HUES64 (cell line): ENCODE measurements around the gene CTXND2. TPM values are rescaled to one million over a fixed set of nuclear protein-coding genes. Genes with fewer than 3 reads are reported as not detected.
"Not testable (repeated sequence)": the region's sequence is repeated elsewhere in the genome, so short reads cannot be mapped to it uniquely, and the experiment has no call there.

Source experiments
- H3K27ac ChIP-seq: 2 replicates; pipeline ENCODE4 v1.7.0; 2013; ENCODE audit warnings: low read depth, low read length, inconsistent platforms
- H3K27me3 ChIP-seq: 2 replicates; pipeline ENCODE4 v1.6.1; 2013; ENCODE audit warnings: mild to moderate bottlenecking, low read length; ENCODE audit not compliant: insufficient read depth
- H3K36me3 ChIP-seq: 2 replicates; pipeline ENCODE4 v1.6.1; 2013; ENCODE audit warnings: mild to moderate bottlenecking, low read length; ENCODE audit not compliant: insufficient read depth
- H3K4me1 ChIP-seq: 2 replicates; pipeline ENCODE4 v1.6.1; 2013; ENCODE audit warnings: mild to moderate bottlenecking, low read length, moderate library complexity; ENCODE audit not compliant: insufficient read depth
- H3K4me3 ChIP-seq: 2 replicates; pipeline ENCODE4 v1.5.1; 2013; ENCODE audit warnings: mild to moderate bottlenecking, low read length, moderate library complexity
- H3K9ac ChIP-seq: 2 replicates; pipeline ENCODE4 v1.6.1; 2013; ENCODE audit warnings: mild to moderate bottlenecking, low read depth, low read length
- H3K9me3 ChIP-seq: 2 replicates; pipeline ENCODE4 v1.6.1; 2013; ENCODE audit warnings: low read depth, low read length; ENCODE audit not compliant: insufficient read depth
- WGBS: fragments of 150-250, 120-280 bp; methylation state at CpG from one replicate; pipeline ENCODE4 v1.1.7; 2013; ENCODE audit warnings: missing lambda C conversion rate; 5-methylcytosine and 5-hydroxymethylcytosine counted together
- polyA plus RNA-seq, 2 experiments: library from polyadenylated mRNA; stranded (reverse); fragments of 50-300 nt; gene quantifications; one replicate each; pipeline ENCODE4 v1.2.3, GENCODE V29; 2013

CTXND2 gene
- not detected for polyA plus RNA-seq (2013, experiment 1 of 2)
- polyA plus RNA-seq (2013, experiment 2 of 2), result not detected

GRCh38 chr1:150887018-150887417 is at the start of gene CTXND2:
CTXND2 (plus strand) TSS chr1:150887136; CDS start chr1:150912315, 25,179 bp downstream.
- no peaks in the 10 kb centered on the region for H3K36me3 ChIP-seq
- WGBS, result 75% methylated on average over 2 of the region's 3 CpGs
- no peaks in the 10 kb centered on the region for H3K4me1 ChIP-seq
- no peaks in the 10 kb centered on the region for H3K27me3 ChIP-seq
- no peak within 1 kb of the TSS for H3K9ac ChIP-seq
- no peaks in the 10 kb centered on the region for H3K9me3 ChIP-seq
- no peak within 1 kb of the TSS for H3K27ac ChIP-seq
- H3K4me3 ChIP-seq, result no peak within 1 kb of the TSS

GRCh38 chr1:150840850-150841249 is 46.1 kb upstream of the CTXND2 start:
- H3K36me3 ChIP-seq, result peaks cover 36% of the 10 kb centered on the region

GRCh38 chr1:150841626-150842025 is 45.3 kb upstream of the CTXND2 start:
- H3K4me1 ChIP-seq, result no peaks in the 10 kb centered on the region
- WGBS, result 94% methylated on average over 3 of the region's 3 CpGs
- H3K27me3 ChIP-seq, result no peaks in the 10 kb centered on the region
- H3K9ac ChIP-seq, result no peak overlapping the region
- H3K4me3 ChIP-seq, result no peak overlapping the region
- no peak overlapping the region for H3K27ac ChIP-seq
- no peaks in the 10 kb centered on the region for H3K9me3 ChIP-seq
- H3K36me3 ChIP-seq, result peaks cover 35% of the 10 kb centered on the region

More at GRCh38 chr1:150840850-150841249, 46.1 kb upstream of the CTXND2 start:
- not testable (repeated sequence) for H3K4me3 ChIP-seq, H3K4me1 ChIP-seq, H3K9ac ChIP-seq, H3K9me3 ChIP-seq, H3K27ac ChIP-seq, H3K27me3 ChIP-seq
- 96% methylated on average over 11 of the region's 11 CpGs for WGBS

GRCh38 chr1:150842343-150842742 is 44.6 kb upstream of the CTXND2 start:
- Histone ChIP-seq H3K27me3 (no peaks in the 10 kb centered on the region), H3K9ac (no peak overlapping the region), H3K9me3 (no peaks in the 10 kb centered on the region), H3K36me3 (peaks cover 30% of the 10 kb centered on the region), H3K4me3 (no peak overlapping the region), H3K27ac (no peak overlapping the region), H3K4me1 (no peaks in the 10 kb centered on the region)
- no CpG with 5 or more reads among the region's 2 CpGs for WGBS

GRCh38 chr1:150842964-150843363 is 44.0 kb upstream of the CTXND2 start:
- Histone ChIP-seq H3K27me3 (no peaks in the 10 kb centered on the region), H3K9me3 (no peaks in the 10 kb centered on the region), H3K36me3 (peaks cover 32% of the 10 kb centered on the region), H3K9ac (no peak overlapping the region), H3K27ac (no peak overlapping the region), H3K4me3 (no peak overlapping the region), H3K4me1 (no peaks in the 10 kb centered on the region)
- no CpG with 5 or more reads among the region's 2 CpGs for WGBS

GRCh38 chr1:150843474-150843873 is 43.5 kb upstream of the CTXND2 start:
- WGBS, result 96% methylated on average over 2 of the region's 2 CpGs

GRCh38 chr1:150846473-150847146 is 40.3 kb upstream of the CTXND2 start:
- Histone ChIP-seq H3K4me3 (no peak overlapping the region), H3K9me3 (no peaks in the 10 kb centered on the region), H3K36me3 (peaks cover 14% of the 10 kb centered on the region), H3K9ac (no peak overlapping the region), H3K27me3 (no peaks in the 10 kb centered on the region), H3K27ac (no peak overlapping the region), H3K4me1 (no peaks in the 10 kb centered on the region)
- 100% methylated on average over 4 of the region's 4 CpGs for WGBS

More at GRCh38 chr1:150843474-150843873, 43.5 kb upstream of the CTXND2 start:
- Histone ChIP-seq H3K4me3 (no peak overlapping the region), H3K36me3 (peaks cover 29% of the 10 kb centered on the region), H3K27ac (no peak overlapping the region), H3K27me3 (no peaks in the 10 kb centered on the region), H3K9me3 (no peaks in the 10 kb centered on the region), H3K9ac (no peak overlapping the region), H3K4me1 (no peaks in the 10 kb centered on the region)

GRCh38 chr1:150850801-150851362 is 36.1 kb upstream of the CTXND2 start:
- not testable (repeated sequence) for H3K27me3 ChIP-seq, H3K4me3 ChIP-seq, H3K27ac ChIP-seq, H3K4me1 ChIP-seq, H3K9ac ChIP-seq
- Histone ChIP-seq H3K9me3 (peaks cover 22% of the 10 kb centered on the region), H3K36me3 (peaks cover 42% of the 10 kb centered on the region)
- 97% methylated on average over 38 of the region's 49 CpGs for WGBS

- H3K27me3 ChIP-seq, H3K9ac ChIP-seq, H3K27ac ChIP-seq, H3K4me1 ChIP-seq, H3K4me3 ChIP-seq: not testable (repeated sequence)
- WGBS, result 96% methylated on average over 3 of the region's 3 CpGs
- peaks cover 22% of the 10 kb centered on the region for H3K9me3 ChIP-seq
- H3K36me3 ChIP-seq, result peaks cover 43% of the 10 kb centered on the region
Observed at GRCh38 chr1:150852734-150853133, 34.2 kb upstream of the CTXND2 start.

GRCh38 chr1:150863724-150864123 is 23.2 kb upstream of the CTXND2 start:
- WGBS, result 100% methylated on average over 2 of the region's 2 CpGs
- no peaks in the 10 kb centered on the region for H3K27me3 ChIP-seq
- H3K9me3 ChIP-seq, result no peaks in the 10 kb centered on the region
- H3K36me3 ChIP-seq, result peaks cover 4% of the 10 kb centered on the region; the same call in 1 of the 2 replicates
- no peak overlapping the region for H3K4me3 ChIP-seq
- no peak overlapping the region for H3K9ac ChIP-seq
- H3K27ac ChIP-seq, result no peak overlapping the region
- no peaks in the 10 kb centered on the region for H3K4me1 ChIP-seq

GRCh38 chr1:150864200-150864599 is 22.7 kb upstream of the CTXND2 start:
- not testable (repeated sequence) for H3K27me3 ChIP-seq, H3K9me3 ChIP-seq, H3K9ac ChIP-seq, H3K4me3 ChIP-seq, H3K36me3 ChIP-seq, H3K27ac ChIP-seq, H3K4me1 ChIP-seq
- WGBS, result no CpG with 5 or more reads among the region's 3 CpGs
